Liver (tissue), 9 donors: ENCODE measurements around the gene SCML1. TPM values are rescaled to one million over a fixed set of nuclear protein-coding genes. Genes with fewer than 3 reads are reported as not detected.

Experiments used
- DNase-seq: peaks from one replicate; pipeline ENCODE4 v3.0.0-alpha.2; 2017; ENCODE audit warnings: low spot score
- H3K27ac ChIP-seq, 2 donors: one replicate each; pipeline ENCODE4 v1.7.0; 2013; ENCODE audit warnings: inconsistent platforms in 2 of 2, low read length in 2 of 2, control low read depth in 1 of 2, low read depth in 1 of 2, mild to moderate bottlenecking in 1 of 2
- H3K27me3 ChIP-seq, 4 donors: one replicate each; pipeline versions ENCODE4 v1.6.1 to v1.7.0; 2013; ENCODE audit warnings: low read length in 3 of 4, inconsistent platforms in 1 of 4, mild to moderate bottlenecking in 1 of 4, moderate library complexity in 1 of 4; ENCODE audit not compliant: control insufficient read depth in 4 of 4, insufficient read depth in 4 of 4
- H3K36me3 ChIP-seq, 4 donors: one replicate each; pipeline versions ENCODE4 v1.6.1 to v1.7.0; 2013; ENCODE audit warnings: low read length in 3 of 4, mild to moderate bottlenecking in 3 of 4, low read depth in 1 of 4, moderate library complexity in 1 of 4; ENCODE audit not compliant: control insufficient read depth in 4 of 4, insufficient read depth in 3 of 4
- H3K4me1 ChIP-seq, 4 donors: one replicate each; pipeline versions ENCODE4 v1.6.1 to v1.7.0; 2013; ENCODE audit warnings: low read length in 3 of 4, mild to moderate bottlenecking in 3 of 4, moderate library complexity in 1 of 4; ENCODE audit not compliant: control insufficient read depth in 4 of 4, insufficient read depth in 4 of 4
- H3K4me3 ChIP-seq, 3 donors: one replicate each; pipeline versions ENCODE4 v1.6.1 to v1.7.0; 2013; ENCODE audit warnings: low read length in 3 of 3, control low read depth in 1 of 3, low read depth in 1 of 3, mild to moderate bottlenecking in 1 of 3
- H3K9ac ChIP-seq, 2 donors: one replicate each; pipeline ENCODE4 v1.7.0; 2013; ENCODE audit warnings: low read length in 2 of 2, mild to moderate bottlenecking in 2 of 2, moderate library complexity in 2 of 2, control low read depth in 1 of 2, low read depth in 1 of 2
- H3K9me3 ChIP-seq, 4 donors: one replicate each; pipeline versions ENCODE4 v1.6.1 to v1.7.0; 2013; ENCODE audit warnings: low read length in 3 of 4; ENCODE audit not compliant: control insufficient read depth in 4 of 4
- EGR1 ChIP-seq, 2 donors: IDR thresholded peaks; 2 replicates each; pipeline ENCODE4 v1.6.1; 2016 to 2018; ENCODE audit warnings: antibody characterized with exemption in 2 of 2, low read depth in 2 of 2
- FOXA1 ChIP-seq: IDR thresholded peaks from 2 replicates; pipeline ENCODE4 v1.6.1; 2016; ENCODE audit warnings: antibody characterized with exemption
- FOXA2 ChIP-seq: IDR thresholded peaks from 2 replicates; pipeline ENCODE4 v1.6.1; 2016; ENCODE audit warnings: antibody characterized with exemption
- GABPA ChIP-seq, 2 donors: IDR thresholded peaks in 1 of 2; conservative IDR thresholded peaks in 1 of 2; 2 replicates each; pipeline ENCODE4 v1.6.1; 2016; ENCODE audit warnings: antibody characterized with exemption in 2 of 2, mild to moderate bottlenecking in 1 of 2, moderate library complexity in 1 of 2
- HNF4A ChIP-seq, 2 donors: conservative IDR thresholded peaks; 2 replicates each; pipeline ENCODE4 v1.6.1; 2016; ENCODE audit warnings: antibody characterized with exemption in 2 of 2, mild to moderate bottlenecking in 2 of 2
- HNF4G ChIP-seq: IDR thresholded peaks from 2 replicates; pipeline ENCODE4 v1.6.1; 2016; ENCODE audit warnings: antibody characterized with exemption
- JUND ChIP-seq, 2 donors: IDR thresholded peaks; 2 replicates each; pipeline ENCODE4 v1.6.1; 2016; ENCODE audit warnings: antibody characterized with exemption in 2 of 2
- NR2F2 ChIP-seq: IDR thresholded peaks from 2 replicates; pipeline ENCODE4 v1.6.1; 2016; ENCODE audit warnings: antibody characterized with exemption
- RAD21 ChIP-seq, 2 donors: IDR thresholded peaks; 2 replicates each; pipeline ENCODE4 v1.6.1; 2016; ENCODE audit warnings: antibody characterized with exemption in 2 of 2, mild to moderate bottlenecking in 2 of 2
- RXRA ChIP-seq, 2 donors: IDR thresholded peaks; 2 replicates each; pipeline ENCODE4 v1.6.1; 2017 to 2018; ENCODE audit warnings: antibody characterized with exemption in 2 of 2, mild to moderate bottlenecking in 1 of 2
- TAF1 ChIP-seq: conservative IDR thresholded peaks from 2 replicates; pipeline ENCODE4 v1.6.1; 2016; ENCODE audit warnings: antibody characterized with exemption, mild to moderate bottlenecking
- YY1 ChIP-seq: IDR thresholded peaks from 2 replicates; pipeline ENCODE4 v1.6.1; 2016; ENCODE audit warnings: antibody characterized with exemption, mild to moderate bottlenecking
- WGBS: extraction: QIAGEN DNeasy Blood & Tissue Kit; methylation state at CpG from one replicate; pipeline ENCODE4 v1.1.7; 2013; 5-methylcytosine and 5-hydroxymethylcytosine counted together
- polyA plus RNA-seq, 2 donors: library from polyadenylated mRNA; stranded (reverse) in 1 of 2; unstranded in 1 of 2; fragments of 200-250 nt in 1 of 2; fragments of >200 nt in 1 of 2; fragmentation: Nextera tagmentation in 1 of 2; extraction: Ambion mirVana in 1 of 2; gene quantifications; one replicate each; pipeline versions ENCODE4 v1.2.1 to v1.2.3, GENCODE V29; 2013 to 2015
- total RNA-seq, 2 donors: library from RNA; depleted of rRNA; stranded (reverse); fragments of >200 nt; gene quantifications; one replicate each; pipeline ENCODE4 v1.2.3, GENCODE V29; 2014
- TF ChIP-seq, protein P1 (sequence below): fragments of 150-350 bp; IDR thresholded peaks from 2 replicates; pipeline ENCODE4 v1.5.1; 2017; ENCODE audit warnings: improper control_type of control experiment, low read depth, low read length; ENCODE audit not compliant: missing input control
- TF ChIP-seq, protein P2 (sequence below): IDR thresholded peaks from 2 replicates; pipeline ENCODE4 v1.6.1; 2016; ENCODE audit warnings: antibody characterized with exemption
- TF ChIP-seq, protein P3 (sequence below): IDR thresholded peaks from 2 replicates; pipeline ENCODE4 v1.6.1; 2016; ENCODE audit warnings: antibody characterized with exemption
- TF ChIP-seq, protein P4 (sequence below): IDR thresholded peaks from 2 replicates; pipeline ENCODE4 v1.6.1; 2016; ENCODE audit warnings: antibody characterized with exemption
- donor health status: healthy.
- donor health status: healthy.
- donor health status: healthy.
- donor health status: healthy.
- donor health status: healthy.

Gene SCML1
- total and polyA plus RNA-seq, 4 donors, result 7.9 to 17.9 (median 14.9) TPM

DNA sequence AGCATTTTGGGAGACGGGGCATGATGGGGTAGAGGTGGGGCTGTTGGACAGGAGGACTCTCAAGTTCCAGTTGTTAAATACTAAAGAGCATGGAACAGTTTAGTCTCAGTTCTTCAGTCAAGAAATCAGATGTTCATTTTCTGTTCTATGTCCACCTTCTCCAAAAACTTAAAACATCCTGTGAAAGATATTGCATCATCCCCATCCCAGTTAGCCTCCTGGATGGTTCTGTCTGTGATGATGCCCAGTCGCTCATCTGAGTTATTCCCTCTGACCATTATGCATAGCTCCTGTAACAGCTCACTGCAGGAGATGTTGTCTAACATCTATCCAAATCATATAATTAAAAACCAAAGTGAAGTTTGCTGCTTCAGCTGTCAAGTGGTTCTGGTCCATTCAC, 32.1 kb upstream of the SCML1 start:
- no peaks in the 10 kb centered on the region for H3K36me3 ChIP-seq
- H3K27me3 ChIP-seq, result peaks cover 0 to 2% (median 0%) of the 10 kb centered on the region in 4 donors
- no peaks in the 10 kb centered on the region for H3K9me3 ChIP-seq
- H3K27ac ChIP-seq, result no peak overlapping the region
- no peaks in the 10 kb centered on the region for H3K4me1 ChIP-seq
- WGBS, result 97% methylated on average over 2 of the region's 2 CpGs
- no peak for DNase-seq
- TF ChIP-seq NR2F2, result no peak
- no peak for TF ChIP-seq HNF4A (conservative IDR thresholded peaks at IDR 0.05)
- TF ChIP-seq TAF1, result no peak
- no peak for TF ChIP-seq YY1
- TF ChIP-seq EGR1 (IDR thresholded peaks at IDR 0.05; ENCODE audit: low read depth in 2 of 2), result no peak
- no peak for TF ChIP-seq GABPA (IDR thresholded peaks at IDR 0.05 in 1 of 2, conservative IDR thresholded peaks at IDR 0.05 in 1 of 2)
- H3K9ac ChIP-seq, result no peak overlapping the region
- H3K4me3 ChIP-seq, result no peak overlapping the region

DNA sequence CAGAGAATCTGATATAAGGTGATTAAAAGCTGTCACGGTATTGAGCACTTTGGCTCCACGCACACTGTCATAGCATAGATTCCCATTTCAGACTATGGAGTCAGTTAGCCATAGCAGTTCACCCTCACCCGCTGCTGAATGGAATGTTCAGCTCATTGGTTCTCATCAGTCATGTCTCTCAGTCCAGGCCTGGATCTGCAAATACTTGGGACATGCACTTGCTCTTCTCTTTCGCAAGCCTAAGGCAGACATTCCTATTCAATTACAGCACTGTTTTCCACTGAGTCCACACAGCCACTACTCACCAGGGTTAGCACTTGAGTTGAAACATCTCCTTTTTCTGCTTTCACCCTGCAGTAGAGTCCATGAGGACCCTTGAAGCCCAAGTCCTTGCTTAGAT, 30.6 kb upstream of the SCML1 start:
- Histone ChIP-seq H3K9ac (no peak overlapping the region), H3K4me3 (no peak overlapping the region), H3K27me3 (peaks cover 0 to 2% (median 0%) of the 10 kb centered on the region in 4 donors), H3K9me3 (no peaks in the 10 kb centered on the region), H3K27ac (no peak overlapping the region), H3K4me1 (no peaks in the 10 kb centered on the region), H3K36me3 (no peaks in the 10 kb centered on the region)
- 96% methylated on average over 4 of the region's 4 CpGs for WGBS
- no peak for DNase-seq
- TF ChIP-seq YY1 (no peak), FOXA1 (no peak), EGR1 (IDR thresholded peaks at IDR 0.05; ENCODE audit: low read depth in 2 of 2) (no peak), HNF4G (no peak), GABPA (IDR thresholded peaks at IDR 0.05 in 1 of 2, conservative IDR thresholded peaks at IDR 0.05 in 1 of 2) (no peak), HNF4A (conservative IDR thresholded peaks at IDR 0.05) (no peak), NR2F2 (no peak), TAF1 (no peak)
- TF ChIP-seq, protein P1, sequence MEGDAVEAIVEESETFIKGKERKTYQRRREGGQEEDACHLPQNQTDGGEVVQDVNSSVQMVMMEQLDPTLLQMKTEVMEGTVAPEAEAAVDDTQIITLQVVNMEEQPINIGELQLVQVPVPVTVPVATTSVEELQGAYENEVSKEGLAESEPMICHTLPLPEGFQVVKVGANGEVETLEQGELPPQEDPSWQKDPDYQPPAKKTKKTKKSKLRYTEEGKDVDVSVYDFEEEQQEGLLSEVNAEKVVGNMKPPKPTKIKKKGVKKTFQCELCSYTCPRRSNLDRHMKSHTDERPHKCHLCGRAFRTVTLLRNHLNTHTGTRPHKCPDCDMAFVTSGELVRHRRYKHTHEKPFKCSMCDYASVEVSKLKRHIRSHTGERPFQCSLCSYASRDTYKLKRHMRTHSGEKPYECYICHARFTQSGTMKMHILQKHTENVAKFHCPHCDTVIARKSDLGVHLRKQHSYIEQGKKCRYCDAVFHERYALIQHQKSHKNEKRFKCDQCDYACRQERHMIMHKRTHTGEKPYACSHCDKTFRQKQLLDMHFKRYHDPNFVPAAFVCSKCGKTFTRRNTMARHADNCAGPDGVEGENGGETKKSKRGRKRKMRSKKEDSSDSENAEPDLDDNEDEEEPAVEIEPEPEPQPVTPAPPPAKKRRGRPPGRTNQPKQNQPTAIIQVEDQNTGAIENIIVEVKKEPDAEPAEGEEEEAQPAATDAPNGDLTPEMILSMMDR, result no peak
- TF ChIP-seq, protein P2, sequence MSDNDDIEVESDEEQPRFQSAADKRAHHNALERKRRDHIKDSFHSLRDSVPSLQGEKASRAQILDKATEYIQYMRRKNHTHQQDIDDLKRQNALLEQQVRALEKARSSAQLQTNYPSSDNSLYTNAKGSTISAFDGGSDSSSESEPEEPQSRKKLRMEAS, result no peak
- TF ChIP-seq, protein P3, sequence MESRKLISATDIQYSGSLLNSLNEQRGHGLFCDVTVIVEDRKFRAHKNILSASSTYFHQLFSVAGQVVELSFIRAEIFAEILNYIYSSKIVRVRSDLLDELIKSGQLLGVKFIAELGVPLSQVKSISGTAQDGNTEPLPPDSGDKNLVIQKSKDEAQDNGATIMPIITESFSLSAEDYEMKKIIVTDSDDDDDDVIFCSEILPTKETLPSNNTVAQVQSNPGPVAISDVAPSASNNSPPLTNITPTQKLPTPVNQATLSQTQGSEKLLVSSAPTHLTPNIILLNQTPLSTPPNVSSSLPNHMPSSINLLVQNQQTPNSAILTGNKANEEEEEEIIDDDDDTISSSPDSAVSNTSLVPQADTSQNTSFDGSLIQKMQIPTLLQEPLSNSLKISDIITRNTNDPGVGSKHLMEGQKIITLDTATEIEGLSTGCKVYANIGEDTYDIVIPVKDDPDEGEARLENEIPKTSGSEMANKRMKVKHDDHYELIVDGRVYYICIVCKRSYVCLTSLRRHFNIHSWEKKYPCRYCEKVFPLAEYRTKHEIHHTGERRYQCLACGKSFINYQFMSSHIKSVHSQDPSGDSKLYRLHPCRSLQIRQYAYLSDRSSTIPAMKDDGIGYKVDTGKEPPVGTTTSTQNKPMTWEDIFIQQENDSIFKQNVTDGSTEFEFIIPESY, result no peak

DNA sequence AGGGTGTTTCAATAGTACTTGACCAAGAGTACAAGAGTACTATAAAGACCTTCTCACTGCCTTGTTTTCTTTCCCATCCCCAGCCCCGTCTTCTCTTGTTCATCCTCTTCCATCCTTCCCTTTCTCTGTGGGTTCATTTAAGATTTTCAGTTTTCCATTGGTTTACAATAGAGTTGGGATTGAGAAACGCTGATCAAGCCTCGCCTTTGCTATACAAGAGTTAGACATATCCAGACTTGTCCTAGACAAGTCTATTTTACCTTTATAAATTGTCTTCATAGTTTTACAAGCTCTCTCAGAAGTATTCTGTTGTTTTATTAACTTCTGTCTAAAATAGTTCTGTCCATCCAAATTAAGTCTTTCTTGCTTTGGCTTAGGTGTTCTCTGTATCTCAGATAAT, 29.6 kb upstream of the SCML1 start:
- H3K9me3 ChIP-seq, result no peaks in the 10 kb centered on the region
- no peaks in the 10 kb centered on the region for H3K4me1 ChIP-seq
- no peak overlapping the region for H3K9ac ChIP-seq
- no peak overlapping the region for H3K4me3 ChIP-seq
- H3K36me3 ChIP-seq, result no peaks in the 10 kb centered on the region
- H3K27me3 ChIP-seq, result peaks cover 0 to 2% (median 0%) of the 10 kb centered on the region in 4 donors
- no peak overlapping the region for H3K27ac ChIP-seq
- DNase-seq, result no peak
- 98% methylated on average over 3 of the region's 3 CpGs for WGBS
- TF ChIP-seq EGR1 (IDR thresholded peaks at IDR 0.05; ENCODE audit: low read depth in 2 of 2) (no peak), RXRA (IDR thresholded peaks at IDR 0.05) (no peak), JUND (IDR thresholded peaks at IDR 0.05) (no peak), FOXA1 (no peak), FOXA2 (no peak), RAD21 (IDR thresholded peaks at IDR 0.05) (no peak)
- TF ChIP-seq, protein P4, sequence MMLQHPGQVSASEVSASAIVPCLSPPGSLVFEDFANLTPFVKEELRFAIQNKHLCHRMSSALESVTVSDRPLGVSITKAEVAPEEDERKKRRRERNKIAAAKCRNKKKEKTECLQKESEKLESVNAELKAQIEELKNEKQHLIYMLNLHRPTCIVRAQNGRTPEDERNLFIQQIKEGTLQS, result no peak
- TF ChIP-seq, protein P3, result no peak
- TF ChIP-seq, protein P1, result no peak
